H1 (cell line): ENCODE data around the gene TTBK1.

Experiments
- POLR2AphosphoS5 ChIP-seq: IDR thresholded peaks from 2 replicates; pipeline ENCODE4 v1.6.1; 2011; ENCODE audit warnings: low read depth, low read length
- YY1 ChIP-seq: IDR thresholded peaks from 2 replicates; pipeline ENCODE4 v1.6.1; 2011; ENCODE audit warnings: low read depth, mild to moderate bottlenecking, low read length
- TF ChIP-seq, protein P1 (sequence below), 3 experiments: IDR thresholded peaks; 1 replicate in 2 of 3; 2 replicates in 1 of 3; pipeline versions ENCODE4 v1.5.1 to v1.6.1; 2011; ENCODE audit warnings: low read length in 3 of 3, mild to moderate bottlenecking in 3 of 3, inconsistent platforms in 2 of 3, low read depth in 1 of 3, moderate library complexity in 1 of 3; ENCODE audit not compliant: insufficient read depth in 1 of 3; ENCODE audit errors: control extremely low read depth in 1 of 3

DNA sequence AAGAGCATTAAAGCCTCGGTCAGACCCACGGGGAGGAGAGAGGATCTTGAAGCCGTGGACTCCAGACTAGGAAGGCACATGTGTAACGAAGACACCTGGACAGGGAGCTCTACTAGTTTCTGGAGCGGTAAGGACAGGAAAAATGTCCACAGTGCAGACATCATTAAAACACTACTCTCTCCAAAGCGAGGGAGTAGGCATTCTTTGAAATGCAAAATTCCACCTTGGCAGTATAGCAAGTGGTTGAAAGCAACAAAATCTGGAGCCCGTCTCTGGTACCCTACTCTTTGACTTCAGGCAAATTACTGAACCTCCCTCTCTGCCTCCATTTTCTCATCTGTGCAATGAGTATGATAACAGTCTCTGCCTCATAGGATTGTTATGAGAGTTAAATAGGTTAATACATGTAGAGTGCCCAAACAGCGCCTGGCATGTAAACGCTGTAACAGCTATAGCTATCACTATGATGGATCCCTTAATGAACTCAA, 65.8 kb downstream of the TTBK1 start:
- TF ChIP-seq YY1 = 0 out of 2 replicates have a peak, but pooled peaks have one; percentile 2
- TF ChIP-seq, protein P1, sequence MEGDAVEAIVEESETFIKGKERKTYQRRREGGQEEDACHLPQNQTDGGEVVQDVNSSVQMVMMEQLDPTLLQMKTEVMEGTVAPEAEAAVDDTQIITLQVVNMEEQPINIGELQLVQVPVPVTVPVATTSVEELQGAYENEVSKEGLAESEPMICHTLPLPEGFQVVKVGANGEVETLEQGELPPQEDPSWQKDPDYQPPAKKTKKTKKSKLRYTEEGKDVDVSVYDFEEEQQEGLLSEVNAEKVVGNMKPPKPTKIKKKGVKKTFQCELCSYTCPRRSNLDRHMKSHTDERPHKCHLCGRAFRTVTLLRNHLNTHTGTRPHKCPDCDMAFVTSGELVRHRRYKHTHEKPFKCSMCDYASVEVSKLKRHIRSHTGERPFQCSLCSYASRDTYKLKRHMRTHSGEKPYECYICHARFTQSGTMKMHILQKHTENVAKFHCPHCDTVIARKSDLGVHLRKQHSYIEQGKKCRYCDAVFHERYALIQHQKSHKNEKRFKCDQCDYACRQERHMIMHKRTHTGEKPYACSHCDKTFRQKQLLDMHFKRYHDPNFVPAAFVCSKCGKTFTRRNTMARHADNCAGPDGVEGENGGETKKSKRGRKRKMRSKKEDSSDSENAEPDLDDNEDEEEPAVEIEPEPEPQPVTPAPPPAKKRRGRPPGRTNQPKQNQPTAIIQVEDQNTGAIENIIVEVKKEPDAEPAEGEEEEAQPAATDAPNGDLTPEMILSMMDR (IDR thresholded peaks at IDR 0.05; ENCODE audit: control extremely low read depth in 1 of 3, insufficient read depth in 1 of 3, low read depth in 1 of 3, low read length in 3 of 3) = no peak
- TF ChIP-seq POLR2AphosphoS5 = no peak
